Measurements from ENCODE around the gene CCDC194.

The CCDC194 gene

DNA sequence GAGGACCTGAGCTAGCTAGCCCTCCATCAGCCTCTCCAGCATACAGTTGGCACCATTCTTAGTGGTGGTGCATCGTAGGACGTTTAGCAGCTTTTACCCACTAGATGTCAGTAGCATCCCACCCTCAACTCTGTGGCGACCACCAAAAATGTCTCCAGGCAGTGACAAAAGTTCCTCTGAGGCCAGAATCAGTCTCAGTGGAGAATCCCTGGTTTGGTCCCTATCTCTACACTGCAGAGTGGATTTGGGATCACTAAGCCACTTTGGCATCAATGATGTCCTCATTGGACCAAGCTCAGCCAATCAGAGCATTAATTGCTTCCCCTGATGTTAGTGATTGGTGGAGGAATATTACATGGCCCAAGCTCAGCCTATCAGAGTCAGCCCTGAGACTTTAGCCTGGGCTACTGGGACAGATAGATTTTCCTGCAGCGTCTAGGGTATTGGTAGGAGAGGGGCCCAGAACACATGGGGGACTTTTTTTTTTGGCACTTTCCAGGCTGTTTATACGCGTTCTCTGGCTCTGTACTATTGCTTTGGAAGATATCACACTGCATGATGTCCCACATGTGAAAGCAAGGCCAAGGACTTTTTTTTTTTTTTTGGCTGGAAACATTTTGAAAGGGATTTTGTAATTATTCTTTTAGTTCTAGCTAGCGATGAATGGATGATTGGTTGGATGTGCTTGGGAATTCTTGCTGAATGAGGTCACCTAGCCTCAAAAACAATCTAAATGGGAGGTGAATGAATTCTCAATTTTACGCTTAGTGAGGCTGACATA, 47.4 kb upstream of the CCDC194 start (continued):
- TF ChIP-seq ZNF132 (tag by site-specific recombination; IDR thresholded peaks at IDR 0.05; ENCODE audit: borderline replicate concordance) (no peak), PRDM1 (tag by site-specific recombination; IDR thresholded peaks at IDR 0.05) (peak; percentile 25; the same call in 1 of the 2 replicates), HOXA7 (CRISPR knock-in tag; IDR thresholded peaks at IDR 0.05; ENCODE audit: borderline replicate concordance) (no peak), ZNF274 (IDR thresholded peaks at IDR 0.05; ENCODE audit: low read length) (no peak), ZNF274 (tag by site-specific recombination; IDR thresholded peaks at IDR 0.05; ENCODE audit: borderline replicate concordance) (no peak), ZNF146 (tag by site-specific recombination; IDR thresholded peaks at IDR 0.05) (peak; percentile 30; the same call in 1 of the 2 replicates), ZNF416 (tag by site-specific recombination; IDR thresholded peaks at IDR 0.05) (no peak), ZNF792 (tag by site-specific recombination; IDR thresholded peaks at IDR 0.05) (peak; percentile 93), ZNF596 (tag by site-specific recombination; IDR thresholded peaks at IDR 0.05) (no peak), ZNF610 (tag by site-specific recombination; IDR thresholded peaks at IDR 0.05; ENCODE audit: borderline replicate concordance) (no peak), ZNF223 (tag by site-specific recombination; IDR thresholded peaks at IDR 0.05) (no peak), ZNF510 (tag by site-specific recombination; IDR thresholded peaks at IDR 0.05; ENCODE audit: insufficient replicate concordance) (no peak), SALL2 (tag by site-specific recombination; IDR thresholded peaks at IDR 0.05; ENCODE audit: borderline replicate concordance) (no peak), ZNF366 (tag by site-specific recombination; conservative IDR thresholded peaks at IDR 0.05) (peak; percentile 33; the same call in 1 of the 2 replicates), ZNF629 (tag by site-specific recombination; IDR thresholded peaks at IDR 0.05) (0 out of 2 replicates have a peak, but pooled peaks have one; percentile 7), HOXC10 (CRISPR knock-in tag; IDR thresholded peaks at IDR 0.05) (no peak), RBAK (tag by site-specific recombination; IDR thresholded peaks at IDR 0.05) (no peak), ZNF76 (tag by site-specific recombination; IDR thresholded peaks at IDR 0.05; ENCODE audit: borderline replicate concordance, low read depth) (no peak), ZNF654 (tag by site-specific recombination; IDR thresholded peaks at IDR 0.05; ENCODE audit: low read depth) (peak; percentile 91), ZNF830 (tag by site-specific recombination; IDR thresholded peaks at IDR 0.05; ENCODE audit: low read depth) (no peak), KLF16 (tag by site-specific recombination; IDR thresholded peaks at IDR 0.05) (no peak), ZNF530 (tag by site-specific recombination; IDR thresholded peaks at IDR 0.05; ENCODE audit: low read depth) (no peak), ZNF202 (tag by site-specific recombination; IDR thresholded peaks at IDR 0.05; ENCODE audit: borderline replicate concordance) (no peak), ZBTB1 (tag by site-specific recombination; IDR thresholded peaks at IDR 0.05) (no peak), ZNF555 (tag by site-specific recombination; conservative IDR thresholded peaks at IDR 0.05) (no peak), ZNF548 (tag by site-specific recombination; IDR thresholded peaks at IDR 0.05) (no peak), SP7 (tag by site-specific recombination; IDR thresholded peaks at IDR 0.05) (0 out of 2 replicates have a peak, but pooled peaks have one; percentile 9)
- TF ChIP-seq, protein P1, sequence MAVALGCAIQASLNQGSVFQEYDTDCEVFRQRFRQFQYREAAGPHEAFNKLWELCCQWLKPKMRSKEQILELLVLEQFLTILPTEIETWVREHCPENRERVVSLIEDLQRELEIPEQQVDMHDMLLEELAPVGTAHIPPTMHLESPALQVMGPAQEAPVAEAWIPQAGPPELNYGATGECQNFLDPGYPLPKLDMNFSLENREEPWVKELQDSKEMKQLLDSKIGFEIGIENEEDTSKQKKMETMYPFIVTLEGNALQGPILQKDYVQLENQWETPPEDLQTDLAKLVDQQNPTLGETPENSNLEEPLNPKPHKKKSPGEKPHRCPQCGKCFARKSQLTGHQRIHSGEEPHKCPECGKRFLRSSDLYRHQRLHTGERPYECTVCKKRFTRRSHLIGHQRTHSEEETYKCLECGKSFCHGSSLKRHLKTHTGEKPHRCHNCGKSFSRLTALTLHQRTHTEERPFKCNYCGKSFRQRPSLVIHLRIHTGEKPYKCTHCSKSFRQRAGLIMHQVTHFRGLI (tag by site-specific recombination; IDR thresholded peaks at IDR 0.05): no peak
- TF ChIP-seq, protein P2, sequence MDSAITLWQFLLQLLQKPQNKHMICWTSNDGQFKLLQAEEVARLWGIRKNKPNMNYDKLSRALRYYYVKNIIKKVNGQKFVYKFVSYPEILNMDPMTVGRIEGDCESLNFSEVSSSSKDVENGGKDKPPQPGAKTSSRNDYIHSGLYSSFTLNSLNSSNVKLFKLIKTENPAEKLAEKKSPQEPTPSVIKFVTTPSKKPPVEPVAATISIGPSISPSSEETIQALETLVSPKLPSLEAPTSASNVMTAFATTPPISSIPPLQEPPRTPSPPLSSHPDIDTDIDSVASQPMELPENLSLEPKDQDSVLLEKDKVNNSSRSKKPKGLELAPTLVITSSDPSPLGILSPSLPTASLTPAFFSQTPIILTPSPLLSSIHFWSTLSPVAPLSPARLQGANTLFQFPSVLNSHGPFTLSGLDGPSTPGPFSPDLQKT (IDR thresholded peaks at IDR 0.05; ENCODE audit: borderline replicate concordance, low read depth, low read length): no peak
- TF ChIP-seq, protein P3, sequence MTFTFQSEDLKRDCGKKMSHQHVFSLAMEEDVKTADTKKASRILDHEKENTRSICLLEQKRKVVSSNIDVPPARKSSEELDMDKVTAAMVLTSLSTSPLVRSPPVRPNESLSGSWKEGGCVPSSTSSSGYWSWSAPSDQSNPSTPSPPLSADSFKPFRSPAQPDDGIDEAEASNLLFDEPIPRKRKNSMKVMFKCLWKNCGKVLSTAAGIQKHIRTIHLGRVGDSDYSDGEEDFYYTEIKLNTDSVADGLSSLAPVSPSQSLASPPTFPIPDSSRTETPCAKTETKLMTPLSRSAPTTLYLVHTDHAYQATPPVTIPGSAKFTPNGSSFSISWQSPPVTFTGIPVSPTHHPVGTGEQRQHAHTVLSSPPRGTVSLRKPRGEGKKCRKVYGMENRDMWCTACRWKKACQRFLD (tag by site-specific recombination; IDR thresholded peaks at IDR 0.05): no peak
- TF ChIP-seq, protein P4, sequence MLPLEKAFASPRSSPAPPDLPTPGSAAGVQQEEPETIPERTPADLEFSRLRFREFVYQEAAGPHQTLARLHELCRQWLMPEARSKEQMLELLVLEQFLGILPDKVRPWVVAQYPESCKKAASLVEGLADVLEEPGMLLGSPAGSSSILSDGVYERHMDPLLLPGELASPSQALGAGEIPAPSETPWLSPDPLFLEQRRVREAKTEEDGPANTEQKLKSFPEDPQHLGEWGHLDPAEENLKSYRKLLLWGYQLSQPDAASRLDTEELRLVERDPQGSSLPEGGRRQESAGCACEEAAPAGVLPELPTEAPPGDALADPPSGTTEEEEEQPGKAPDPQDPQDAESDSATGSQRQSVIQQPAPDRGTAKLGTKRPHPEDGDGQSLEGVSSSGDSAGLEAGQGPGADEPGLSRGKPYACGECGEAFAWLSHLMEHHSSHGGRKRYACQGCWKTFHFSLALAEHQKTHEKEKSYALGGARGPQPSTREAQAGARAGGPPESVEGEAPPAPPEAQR (tag by site-specific recombination; IDR thresholded peaks at IDR 0.05): no peak
- TF ChIP-seq, protein P5, sequence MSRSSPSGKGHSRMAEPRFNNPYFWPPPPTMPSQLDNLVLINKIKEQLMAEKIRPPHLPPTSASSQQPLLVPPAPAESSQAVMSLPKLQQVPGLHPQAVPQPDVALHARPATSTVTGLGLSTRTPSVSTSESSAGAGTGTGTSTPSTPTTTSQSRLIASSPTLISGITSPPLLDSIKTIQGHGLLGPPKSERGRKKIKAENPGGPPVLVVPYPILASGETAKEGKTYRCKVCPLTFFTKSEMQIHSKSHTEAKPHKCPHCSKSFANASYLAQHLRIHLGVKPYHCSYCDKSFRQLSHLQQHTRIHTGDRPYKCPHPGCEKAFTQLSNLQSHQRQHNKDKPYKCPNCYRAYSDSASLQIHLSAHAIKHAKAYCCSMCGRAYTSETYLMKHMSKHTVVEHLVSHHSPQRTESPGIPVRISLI (tag by site-specific recombination; IDR thresholded peaks at IDR 0.05): peak; percentile 37; the same call in 1 of the 2 replicates
- TF ChIP-seq, protein P6, sequence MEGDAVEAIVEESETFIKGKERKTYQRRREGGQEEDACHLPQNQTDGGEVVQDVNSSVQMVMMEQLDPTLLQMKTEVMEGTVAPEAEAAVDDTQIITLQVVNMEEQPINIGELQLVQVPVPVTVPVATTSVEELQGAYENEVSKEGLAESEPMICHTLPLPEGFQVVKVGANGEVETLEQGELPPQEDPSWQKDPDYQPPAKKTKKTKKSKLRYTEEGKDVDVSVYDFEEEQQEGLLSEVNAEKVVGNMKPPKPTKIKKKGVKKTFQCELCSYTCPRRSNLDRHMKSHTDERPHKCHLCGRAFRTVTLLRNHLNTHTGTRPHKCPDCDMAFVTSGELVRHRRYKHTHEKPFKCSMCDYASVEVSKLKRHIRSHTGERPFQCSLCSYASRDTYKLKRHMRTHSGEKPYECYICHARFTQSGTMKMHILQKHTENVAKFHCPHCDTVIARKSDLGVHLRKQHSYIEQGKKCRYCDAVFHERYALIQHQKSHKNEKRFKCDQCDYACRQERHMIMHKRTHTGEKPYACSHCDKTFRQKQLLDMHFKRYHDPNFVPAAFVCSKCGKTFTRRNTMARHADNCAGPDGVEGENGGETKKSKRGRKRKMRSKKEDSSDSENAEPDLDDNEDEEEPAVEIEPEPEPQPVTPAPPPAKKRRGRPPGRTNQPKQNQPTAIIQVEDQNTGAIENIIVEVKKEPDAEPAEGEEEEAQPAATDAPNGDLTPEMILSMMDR (tag by site-specific recombination; IDR thresholded peaks at IDR 0.05): peak; percentile 83
